K562 (cell line): ENCODE data around the gene CD44.

Experiments
- ZNF121 ChIP-seq: sonication (generic); formaldehyde crosslinking; conservative IDR thresholded peaks from 2 replicates; pipeline ENCODE4 v1.8.0; 2022; ENCODE audit warnings: missing genetic modification reagents
- ZNF274 ChIP-seq: IDR thresholded peaks from 2 replicates; pipeline ENCODE4 v1.6.1; 2011; ENCODE audit warnings: low read depth, mild to moderate bottlenecking, low read length, moderate library complexity, borderline replicate concordance
- ZNF311 ChIP-seq: fragments of 250-450 bp; sonication (Bioruptor Pico); IDR thresholded peaks from 2 replicates; pipeline ENCODE4 v1.4.0; 2020; ENCODE audit warnings: mild to moderate bottlenecking, moderate library complexity
- ZNF780A ChIP-seq: fragments of 250-450 bp; sonication (Bioruptor Pico); IDR thresholded peaks from 2 replicates; pipeline ENCODE4 v1.5.0; 2021; ENCODE audit warnings: mild to moderate bottlenecking
- TF ChIP-seq, protein P1 (sequence below): fragments of 250-450 bp; sonication (Bioruptor Pico); IDR thresholded peaks from 2 replicates; pipeline ENCODE4 v1.5.0; 2021

GRCh38 chr11:35145271-35145670 is 6.3 kb downstream of the CD44 start:
- TF ChIP-seq ZNF311 (no peak), ZNF780A (CRISPR knock-in tag) (no peak), ZNF121 (CRISPR knock-in tag) (no peak), ZNF274 (no peak)
- TF ChIP-seq, protein P1, sequence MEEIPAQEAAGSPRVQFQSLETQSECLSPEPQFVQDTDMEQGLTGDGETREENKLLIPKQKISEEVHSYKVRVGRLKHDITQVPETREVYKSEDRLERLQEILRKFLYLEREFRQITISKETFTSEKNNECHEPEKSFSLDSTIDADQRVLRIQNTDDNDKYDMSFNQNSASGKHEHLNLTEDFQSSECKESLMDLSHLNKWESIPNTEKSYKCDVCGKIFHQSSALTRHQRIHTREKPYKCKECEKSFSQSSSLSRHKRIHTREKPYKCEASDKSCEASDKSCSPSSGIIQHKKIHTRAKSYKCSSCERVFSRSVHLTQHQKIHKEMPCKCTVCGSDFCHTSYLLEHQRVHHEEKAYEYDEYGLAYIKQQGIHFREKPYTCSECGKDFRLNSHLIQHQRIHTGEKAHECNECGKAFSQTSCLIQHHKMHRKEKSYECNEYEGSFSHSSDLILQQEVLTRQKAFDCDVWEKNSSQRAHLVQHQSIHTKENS (CRISPR knock-in tag), result no peak
